ENCODE measurements around the gene SYNGR1.

SYNGR1 gene

DNA sequence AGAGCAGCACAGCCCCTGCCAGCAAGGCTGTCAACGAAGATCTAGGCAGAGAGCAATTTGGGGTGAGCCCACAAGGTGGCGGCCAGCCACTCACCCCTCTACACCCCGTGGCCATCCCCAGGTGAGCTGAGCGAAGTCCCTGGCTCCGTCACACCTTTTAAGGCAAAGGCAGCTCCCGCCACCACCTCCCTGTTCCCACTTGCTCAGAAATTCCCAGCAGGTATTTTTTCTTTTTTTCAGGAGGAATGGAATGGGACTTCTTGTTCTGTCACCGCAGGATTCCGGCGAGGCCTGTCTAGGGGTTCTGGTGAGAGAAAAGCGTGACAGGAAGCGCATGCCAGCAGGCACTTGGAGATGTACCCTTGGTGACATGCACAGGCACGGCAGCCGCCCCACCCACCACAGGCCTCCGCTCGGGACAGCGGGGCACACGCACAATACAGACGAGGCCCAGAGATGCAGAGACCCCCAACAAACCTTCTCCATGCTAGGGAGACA lies 40.4 kb upstream of the SYNGR1 start:
- peak overlapping the region in 1 of 2 donors; percentile 13 for H3K9ac ChIP-seq (ENCODE audit: low read length in 2 of 2)
- H3K27ac ChIP-seq (ENCODE audit: low read length): no peak overlapping the region
- no peak overlapping the region for H3K4me3 ChIP-seq (ENCODE audit: low read length in 2 of 2)
- no peaks in the 10 kb centered on the region for H3K9me3 ChIP-seq (ENCODE audit: control insufficient read depth in 2 of 2, low read length in 2 of 2)
- H3K27me3 ChIP-seq (ENCODE audit: control insufficient read depth in 1 of 2, insufficient read depth in 2 of 2, low read length in 2 of 2): no peaks in the 10 kb centered on the region
- peaks cover 29 to 30% of the 10 kb centered on the region in 2 donors for H3K36me3 ChIP-seq (ENCODE audit: control insufficient read depth in 2 of 2, insufficient read depth in 2 of 2, low read length in 2 of 2)
- H3K4me1 ChIP-seq (ENCODE audit: control insufficient read depth, insufficient read depth, low read length): peaks cover 19% of the 10 kb centered on the region

DNA sequence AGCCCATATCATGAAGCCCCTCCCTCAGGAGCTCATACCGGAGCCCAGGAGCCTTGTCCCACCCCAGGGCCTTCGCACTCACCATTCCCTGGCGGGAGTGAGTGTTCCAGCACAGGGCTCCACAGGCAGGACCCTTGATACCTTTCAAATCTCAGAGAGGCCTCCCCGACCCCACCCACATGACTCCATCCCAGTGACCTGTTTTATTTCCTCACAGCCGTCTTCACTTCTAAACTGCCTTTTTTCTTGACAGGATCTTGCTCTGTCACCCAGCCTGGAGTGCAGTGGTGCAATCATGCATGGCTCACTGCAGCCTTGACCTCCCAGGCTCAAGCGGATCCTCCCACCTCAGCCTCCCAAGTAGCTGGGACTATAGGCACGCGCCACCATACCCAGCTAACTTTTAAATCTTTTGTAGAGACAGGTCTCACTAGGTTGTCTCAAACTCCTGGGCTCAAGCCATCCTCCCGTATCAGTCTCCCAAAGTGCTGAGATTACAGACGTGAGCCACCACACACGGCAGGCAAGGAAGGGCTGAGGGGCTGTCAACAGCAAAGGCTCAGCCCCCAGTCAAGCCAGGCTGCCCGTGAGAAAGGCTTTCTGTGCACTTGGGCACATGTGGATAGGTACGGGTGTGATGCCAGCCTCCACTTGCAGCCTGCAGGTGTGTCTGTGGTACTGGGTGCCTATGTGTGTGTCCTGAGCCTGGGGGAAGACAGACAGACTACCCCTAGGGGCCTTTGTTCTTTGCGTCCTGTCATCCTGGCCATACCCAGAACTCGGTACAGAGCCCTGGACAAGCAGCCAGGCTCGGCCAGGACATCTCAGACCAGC lies 39.7 kb upstream of the SYNGR1 start:
- no peak overlapping the region for H3K4me3 ChIP-seq (ENCODE audit: low read length in 2 of 2)
- H3K27me3 ChIP-seq (ENCODE audit: control insufficient read depth in 1 of 2, insufficient read depth in 2 of 2, low read length in 2 of 2): no peaks in the 10 kb centered on the region
- peaks cover 26% of the 10 kb centered on the region for H3K4me1 ChIP-seq (ENCODE audit: control insufficient read depth, insufficient read depth, low read length)
- peaks cover 36 to 37% of the 10 kb centered on the region in 2 donors for H3K36me3 ChIP-seq (ENCODE audit: control insufficient read depth in 2 of 2, insufficient read depth in 2 of 2, low read length in 2 of 2)
- H3K9me3 ChIP-seq (ENCODE audit: control insufficient read depth in 2 of 2, low read length in 2 of 2): no peaks in the 10 kb centered on the region
- no peak overlapping the region for H3K27ac ChIP-seq (ENCODE audit: low read length)
- H3K9ac ChIP-seq (ENCODE audit: low read length in 2 of 2): no peak overlapping the region

DNA sequence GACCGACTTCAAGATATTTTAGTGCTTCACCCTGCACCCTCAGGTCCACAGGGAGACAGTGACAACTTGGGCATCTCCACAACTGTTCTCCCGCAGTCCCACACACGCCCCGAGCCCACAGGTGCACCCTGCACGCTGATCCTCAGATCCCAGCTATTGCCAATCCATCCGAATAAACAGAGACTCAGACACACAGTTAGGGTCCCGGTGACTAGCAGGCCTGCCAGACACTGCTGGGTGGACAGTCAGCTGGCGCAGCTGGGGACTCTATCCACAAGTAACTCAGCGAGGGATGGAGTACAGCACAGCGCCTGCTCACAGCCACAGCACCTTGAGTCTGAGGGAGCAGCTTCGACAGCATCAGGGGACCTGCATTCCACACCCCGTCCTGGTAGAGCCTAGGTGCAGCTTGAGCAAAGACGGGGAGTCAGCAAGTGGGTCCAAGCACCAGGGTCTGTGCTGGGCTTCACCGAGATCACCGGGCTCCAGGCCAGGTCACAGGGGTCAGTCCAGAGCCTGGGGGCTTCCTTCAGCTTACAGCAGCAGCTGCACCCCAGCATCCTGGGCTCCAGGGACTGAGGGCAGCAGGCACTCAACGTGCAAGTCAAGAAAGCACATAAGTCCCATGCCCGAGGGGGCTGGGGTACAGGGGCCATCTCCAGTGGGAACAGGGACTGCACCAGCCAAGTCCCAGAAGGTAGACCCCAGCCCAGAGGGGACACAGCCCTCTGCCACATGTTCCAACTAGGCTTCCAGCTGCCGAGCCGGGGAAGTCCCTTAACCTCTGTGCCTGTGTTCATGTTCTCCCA lies 38.0 kb upstream of the SYNGR1 start:
- Histone ChIP-seq H3K4me3 (ENCODE audit: low read length in 2 of 2) (no peak overlapping the region), H3K9ac (ENCODE audit: low read length in 2 of 2) (no peak overlapping the region), H3K27ac (ENCODE audit: low read length) (no peak overlapping the region), H3K4me1 (ENCODE audit: control insufficient read depth, insufficient read depth, low read length) (peaks cover 43% of the 10 kb centered on the region), H3K27me3 (ENCODE audit: control insufficient read depth in 1 of 2, insufficient read depth in 2 of 2, low read length in 2 of 2) (no peaks in the 10 kb centered on the region), H3K36me3 (ENCODE audit: control insufficient read depth in 2 of 2, insufficient read depth in 2 of 2, low read length in 2 of 2) (peaks cover 52 to 54% of the 10 kb centered on the region in 2 donors), H3K9me3 (ENCODE audit: control insufficient read depth in 2 of 2, low read length in 2 of 2) (no peaks in the 10 kb centered on the region)

DNA sequence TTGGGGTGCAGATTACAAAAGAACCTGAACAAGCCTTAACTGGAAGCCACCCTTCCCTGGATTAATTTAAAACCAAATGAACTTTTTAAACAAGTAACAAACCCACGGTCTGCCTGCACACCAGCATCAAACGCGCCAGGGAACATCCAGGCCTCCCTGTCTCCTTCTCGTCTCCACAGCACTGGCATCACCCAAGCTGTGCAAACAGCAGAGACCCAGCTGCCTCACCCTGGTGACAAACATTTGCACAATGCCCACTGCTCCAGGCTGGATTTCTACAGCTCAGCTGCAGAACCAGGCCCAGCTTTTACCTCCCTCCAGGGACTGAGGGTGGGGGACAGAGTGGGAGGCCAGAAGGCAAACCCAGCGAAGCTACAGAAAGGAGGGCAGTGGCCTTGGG lies 37.4 kb upstream of the SYNGR1 start:
- H3K9me3 ChIP-seq (ENCODE audit: control insufficient read depth in 2 of 2, low read length in 2 of 2): no peaks in the 10 kb centered on the region
- H3K36me3 ChIP-seq (ENCODE audit: control insufficient read depth in 2 of 2, insufficient read depth in 2 of 2, low read length in 2 of 2): peaks cover 58 to 59% of the 10 kb centered on the region in 2 donors
- H3K27me3 ChIP-seq (ENCODE audit: control insufficient read depth in 1 of 2, insufficient read depth in 2 of 2, low read length in 2 of 2): no peaks in the 10 kb centered on the region
- H3K4me1 ChIP-seq (ENCODE audit: control insufficient read depth, insufficient read depth, low read length): peaks cover 49% of the 10 kb centered on the region
- H3K4me3 ChIP-seq (ENCODE audit: low read length in 2 of 2): no peak overlapping the region
- no peak overlapping the region for H3K27ac ChIP-seq (ENCODE audit: low read length)
- no peak overlapping the region for H3K9ac ChIP-seq (ENCODE audit: low read length in 2 of 2)

DNA sequence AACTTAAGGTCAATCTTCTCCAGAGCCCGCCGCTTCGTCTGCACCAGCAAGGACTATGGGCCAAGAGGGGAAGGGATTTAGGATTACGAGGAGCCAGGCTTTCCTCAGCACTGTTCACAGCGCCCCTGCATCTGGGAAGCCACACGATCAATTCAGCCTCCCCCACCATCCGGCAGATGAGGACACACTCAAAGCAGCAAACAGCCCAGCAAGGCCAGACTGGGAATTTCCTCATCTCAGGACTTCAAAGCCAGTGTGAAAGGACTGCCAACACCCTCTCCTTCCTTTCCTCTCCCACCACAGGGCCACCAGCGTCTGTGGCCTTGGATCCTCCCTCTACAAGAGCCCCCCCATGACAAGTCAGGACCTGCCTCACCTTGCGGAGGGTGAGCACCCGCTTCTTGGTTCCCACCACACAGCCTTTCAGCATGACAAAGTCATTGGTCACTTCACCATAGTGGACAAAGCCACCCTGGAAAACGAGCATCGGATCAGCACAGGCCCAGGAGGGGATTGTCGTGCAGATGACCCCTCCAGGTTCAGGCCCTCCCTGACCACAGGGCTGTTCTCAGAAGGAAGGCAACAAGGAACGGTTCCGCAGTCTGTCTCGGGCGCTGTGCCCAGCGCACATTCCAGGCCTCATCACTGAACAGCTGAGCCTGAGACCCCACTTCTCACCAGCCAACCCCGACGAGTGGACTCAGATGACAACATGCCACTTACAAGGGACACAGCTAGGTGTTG lies 36.4 kb upstream of the SYNGR1 start:
- H3K27ac ChIP-seq (ENCODE audit: low read length): no peak overlapping the region

DNA sequence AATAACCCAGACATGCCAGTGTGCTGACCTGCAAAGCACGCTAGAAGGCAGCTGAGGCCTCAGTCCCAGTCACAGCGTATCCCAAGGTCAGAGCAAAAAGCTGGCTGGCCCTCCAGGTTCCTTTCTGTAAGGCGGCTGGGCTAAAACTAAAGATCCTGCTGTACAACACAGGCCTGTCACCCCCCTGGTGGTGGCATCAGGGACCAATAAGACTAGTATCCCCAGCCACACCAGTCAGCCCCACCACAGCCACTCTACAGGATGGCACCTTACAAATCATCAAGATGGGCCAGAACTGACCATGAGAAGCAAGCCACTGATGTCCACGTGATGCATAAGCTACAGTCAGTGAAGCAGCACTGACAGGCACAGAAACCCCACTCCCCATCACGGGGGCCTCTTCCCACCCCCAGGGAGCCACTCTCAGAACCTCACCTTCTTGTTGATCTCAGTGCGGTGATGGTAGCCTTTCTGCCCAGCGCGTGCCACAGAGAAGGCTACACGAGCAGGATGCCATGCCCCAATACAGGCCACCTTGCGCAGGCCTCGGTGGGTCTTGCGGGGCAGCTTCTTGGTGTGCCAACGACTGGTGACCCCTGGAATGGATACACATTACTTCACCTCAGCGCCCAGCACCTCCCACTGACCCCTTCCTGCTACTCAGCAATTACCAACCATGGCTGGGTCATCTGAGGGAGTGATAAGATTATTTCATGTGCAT lies 35.4 kb upstream of the SYNGR1 start:
- Histone ChIP-seq H3K27ac (ENCODE audit: low read length) (no peak overlapping the region), H3K9ac (ENCODE audit: low read length in 2 of 2) (no peak overlapping the region), H3K4me3 (ENCODE audit: low read length in 2 of 2) (peak overlapping the region in 1 of 2 donors; percentile 15)

More for the DNA sequence above, 36.4 kb upstream of the SYNGR1 start:
- H3K9me3 ChIP-seq (ENCODE audit: control insufficient read depth in 2 of 2, low read length in 2 of 2): no peaks in the 10 kb centered on the region
- H3K9ac ChIP-seq (ENCODE audit: low read length in 2 of 2): no peak overlapping the region
- H3K4me1 ChIP-seq (ENCODE audit: control insufficient read depth, insufficient read depth, low read length): peaks cover 57% of the 10 kb centered on the region
- H3K4me3 ChIP-seq (ENCODE audit: low read length in 2 of 2): no peak overlapping the region
- H3K36me3 ChIP-seq (ENCODE audit: control insufficient read depth in 2 of 2, insufficient read depth in 2 of 2, low read length in 2 of 2): peaks cover 65 to 66% of the 10 kb centered on the region in 2 donors
- H3K27me3 ChIP-seq (ENCODE audit: control insufficient read depth in 1 of 2, insufficient read depth in 2 of 2, low read length in 2 of 2): no peaks in the 10 kb centered on the region

DNA sequence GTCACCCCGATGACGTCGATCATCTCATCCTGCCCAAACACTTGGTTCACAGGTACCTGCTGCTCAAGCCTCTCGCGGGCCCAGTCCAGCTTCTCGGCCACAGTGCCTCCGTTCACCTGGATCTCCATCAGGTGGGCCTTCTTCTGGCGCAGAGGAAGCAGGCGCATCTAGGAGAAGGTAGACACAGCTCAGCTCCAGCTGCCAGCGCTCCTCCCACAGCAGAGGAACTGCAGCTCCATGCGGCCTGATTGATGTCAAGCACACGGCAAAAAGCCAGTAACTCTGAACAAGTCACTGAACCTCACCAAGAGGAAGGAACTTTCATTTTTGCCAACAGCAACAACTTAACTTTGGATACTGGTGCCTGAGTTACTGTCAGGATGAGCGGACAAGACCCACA lies 34.4 kb upstream of the SYNGR1 start:
- no peak overlapping the region for H3K4me3 ChIP-seq (ENCODE audit: low read length in 2 of 2)
- H3K4me1 ChIP-seq (ENCODE audit: control insufficient read depth, insufficient read depth, low read length): peaks cover 49% of the 10 kb centered on the region
- no peak overlapping the region for H3K27ac ChIP-seq (ENCODE audit: low read length)
- H3K27me3 ChIP-seq (ENCODE audit: control insufficient read depth in 1 of 2, insufficient read depth in 2 of 2, low read length in 2 of 2): no peaks in the 10 kb centered on the region
- peaks cover 65 to 66% of the 10 kb centered on the region in 2 donors for H3K36me3 ChIP-seq (ENCODE audit: control insufficient read depth in 2 of 2, insufficient read depth in 2 of 2, low read length in 2 of 2)
- H3K9me3 ChIP-seq (ENCODE audit: control insufficient read depth in 2 of 2, low read length in 2 of 2): no peaks in the 10 kb centered on the region
- H3K9ac ChIP-seq (ENCODE audit: low read length in 2 of 2): peak overlapping the region in 1 of 2 donors; percentile 21

More for the DNA sequence above, 35.4 kb upstream of the SYNGR1 start:
- Histone ChIP-seq H3K4me1 (ENCODE audit: control insufficient read depth, insufficient read depth, low read length) (peaks cover 52% of the 10 kb centered on the region), H3K27me3 (ENCODE audit: control insufficient read depth in 1 of 2, insufficient read depth in 2 of 2, low read length in 2 of 2) (no peaks in the 10 kb centered on the region), H3K36me3 (ENCODE audit: control insufficient read depth in 2 of 2, insufficient read depth in 2 of 2, low read length in 2 of 2) (peaks cover 65 to 66% of the 10 kb centered on the region in 2 donors), H3K9me3 (ENCODE audit: control insufficient read depth in 2 of 2, low read length in 2 of 2) (no peaks in the 10 kb centered on the region)

DNA sequence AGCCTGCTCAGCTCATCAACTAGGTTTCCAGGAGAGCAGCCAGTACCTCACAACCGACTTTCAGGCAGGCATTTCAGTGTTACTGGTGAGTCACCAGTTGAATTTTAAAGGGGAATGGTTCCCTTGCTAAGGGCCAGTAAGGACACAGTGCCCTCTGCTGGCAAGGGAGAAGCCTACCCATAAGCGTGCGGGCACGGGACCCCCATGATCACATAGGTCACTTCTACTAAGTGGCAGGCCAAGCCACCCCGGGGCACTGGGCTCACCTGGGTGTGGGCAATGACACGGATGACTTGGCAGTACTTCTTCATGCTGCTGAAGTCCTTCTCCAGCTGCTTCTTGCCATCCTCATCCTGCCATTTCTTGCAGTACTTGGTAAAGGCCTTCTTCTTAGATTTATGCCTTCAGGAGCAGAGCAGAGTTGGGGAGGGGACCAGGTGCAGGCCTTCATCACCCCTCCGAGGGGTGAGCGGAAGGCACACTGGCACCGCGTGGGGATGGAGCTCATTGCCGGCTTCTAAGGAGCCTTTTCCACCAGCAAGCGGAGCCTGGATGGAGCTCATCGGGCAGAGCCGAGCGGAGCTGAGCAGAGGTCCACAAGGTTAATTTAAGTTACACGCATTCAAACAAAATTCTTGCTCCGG lies 33.2 kb upstream of the SYNGR1 start:
- peak overlapping the region in 1 of 2 donors; percentile 99 for H3K9ac ChIP-seq (ENCODE audit: low read length in 2 of 2)
- peaks cover 49% of the 10 kb centered on the region for H3K4me1 ChIP-seq (ENCODE audit: control insufficient read depth, insufficient read depth, low read length)

DNA sequence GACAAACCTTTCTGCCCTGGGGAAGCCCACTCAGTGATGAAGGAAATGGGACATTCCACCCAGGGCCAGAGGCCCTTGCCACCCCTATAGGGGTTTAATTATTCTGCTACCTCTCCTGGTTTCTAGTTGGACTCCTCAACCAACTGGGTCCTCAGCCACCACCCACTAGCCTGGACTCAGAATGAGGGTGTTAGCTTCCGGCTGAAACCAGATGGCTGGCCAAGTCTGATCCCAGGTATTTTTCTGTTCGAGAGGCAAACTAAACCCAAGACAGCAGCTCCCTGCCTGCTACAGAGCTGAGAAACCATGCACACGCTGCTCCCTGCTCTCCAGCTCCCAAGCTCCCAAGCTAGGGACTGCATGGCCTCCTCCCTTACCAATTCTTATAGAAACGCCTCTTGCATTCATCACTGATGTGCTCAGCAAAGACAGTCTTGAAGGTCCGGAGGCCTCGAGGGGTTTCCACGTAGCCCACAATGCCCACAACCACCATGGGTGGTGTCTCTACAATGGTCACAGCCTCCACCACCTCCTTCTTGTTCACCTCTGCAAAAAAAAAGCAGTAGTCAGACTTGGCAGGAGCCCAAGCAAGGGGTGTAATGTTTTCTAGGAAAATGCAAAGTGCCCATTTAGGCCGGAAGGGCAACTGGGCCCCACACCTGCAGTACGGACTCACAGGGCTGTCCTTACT lies 32.6 kb upstream of the SYNGR1 start:
- H3K27ac ChIP-seq (ENCODE audit: low read length): peak overlapping the region; percentile 18
- H3K36me3 ChIP-seq (ENCODE audit: control insufficient read depth in 2 of 2, insufficient read depth in 2 of 2, low read length in 2 of 2): peaks cover 58% of the 10 kb centered on the region in 2 donors
- H3K9me3 ChIP-seq (ENCODE audit: control insufficient read depth in 2 of 2, low read length in 2 of 2): no peaks in the 10 kb centered on the region

More for the DNA sequence above, 33.2 kb upstream of the SYNGR1 start:
- Histone ChIP-seq H3K27me3 (ENCODE audit: control insufficient read depth in 1 of 2, insufficient read depth in 2 of 2, low read length in 2 of 2) (no peaks in the 10 kb centered on the region), H3K4me3 (ENCODE audit: low read length in 2 of 2) (peak overlapping the region; percentile 47 to 55), H3K9me3 (ENCODE audit: control insufficient read depth in 2 of 2, low read length in 2 of 2) (no peaks in the 10 kb centered on the region), H3K36me3 (ENCODE audit: control insufficient read depth in 2 of 2, insufficient read depth in 2 of 2, low read length in 2 of 2) (peaks cover 64 to 65% of the 10 kb centered on the region in 2 donors), H3K27ac (ENCODE audit: low read length) (peak overlapping the region; percentile 18)

More for the DNA sequence above, 32.6 kb upstream of the SYNGR1 start:
- H3K4me3 ChIP-seq (ENCODE audit: low read length in 2 of 2): peak overlapping the region; percentile 22 to 94
- peaks cover 49% of the 10 kb centered on the region for H3K4me1 ChIP-seq (ENCODE audit: control insufficient read depth, insufficient read depth, low read length)
- H3K27me3 ChIP-seq (ENCODE audit: control insufficient read depth in 1 of 2, insufficient read depth in 2 of 2, low read length in 2 of 2): no peaks in the 10 kb centered on the region
- peak overlapping the region; percentile 96 to 99 for H3K9ac ChIP-seq (ENCODE audit: low read length in 2 of 2)

Data from stomach smooth muscle (tissue), 2 donors.